Right hindlimb (tissue), 1 donor: Measurements from ENCODE around the gene SLC24A2.
"Not testable (repeated sequence)": the region's sequence is repeated elsewhere in the genome, so short reads cannot be mapped to it uniquely, and the experiment has no call there.

ENCODE experiments used
- DNase-seq: peaks from one replicate; pipeline ENCODE4 v3.0.0-alpha.2; 2018

The SLC24A2 gene

DNA sequence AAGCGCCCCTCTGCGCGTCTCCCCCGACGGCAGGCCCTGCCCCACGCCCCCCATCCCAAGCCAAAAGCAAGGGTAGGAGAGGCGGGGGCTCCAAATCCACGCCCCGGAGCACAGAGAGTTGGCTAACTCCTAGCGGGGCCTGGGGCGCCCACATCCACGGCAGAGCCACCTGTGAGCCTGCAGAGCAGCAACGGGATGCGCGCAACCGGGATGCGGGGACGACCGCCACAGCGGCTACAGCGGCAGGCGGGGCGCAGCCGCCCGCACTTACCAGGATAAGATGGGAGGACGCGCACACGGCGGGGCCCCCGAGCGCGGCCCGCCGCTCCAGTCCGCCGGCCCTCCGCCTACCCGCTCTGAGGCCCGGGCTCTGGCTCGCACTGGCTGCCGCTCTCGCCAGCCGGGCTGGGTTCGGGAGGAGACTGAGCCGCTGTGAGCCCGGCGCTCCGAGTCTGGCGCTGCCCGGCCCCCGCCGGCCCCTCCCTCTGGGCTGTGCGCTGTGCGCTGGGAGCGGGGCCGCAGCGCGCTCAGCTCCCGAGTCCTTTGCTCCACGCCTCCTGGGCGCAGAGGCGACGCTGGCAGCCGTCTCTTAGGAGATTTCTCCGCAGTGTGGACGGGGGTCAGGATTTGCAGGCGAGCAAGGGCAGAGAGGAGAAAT is at the start of gene SLC24A2:
TSS of gene SLC24A2 (minus strand) at position 424 of the 658 bp plus-strand sequence.
- no peak for DNase-seq

DNA sequence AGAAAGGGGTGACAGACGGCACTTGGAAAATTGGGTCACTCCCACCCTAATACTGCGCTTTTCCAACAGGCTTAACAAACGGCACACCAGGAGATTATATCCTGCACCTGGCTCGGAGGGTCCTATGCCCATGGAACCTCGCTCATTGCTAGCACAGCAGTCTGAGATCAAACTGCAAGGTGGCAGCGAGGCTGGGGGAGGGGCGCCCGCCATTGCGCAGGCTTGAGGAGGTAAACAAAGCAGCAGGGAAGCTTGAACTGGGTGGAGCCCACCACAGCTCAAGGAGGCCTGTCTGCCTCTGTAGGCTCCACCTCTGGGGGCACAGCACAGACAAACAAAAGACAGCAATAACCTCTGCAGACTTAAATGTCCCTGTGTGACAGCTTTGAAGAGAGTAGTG is 44.5 kb upstream of the SLC24A2 start:
- DNase-seq: not testable (repeated sequence)

- DNase-seq: no peak
Measured at GRCh38 chr9:19830796-19831195, 42.0 kb upstream of the SLC24A2 start.

DNA sequence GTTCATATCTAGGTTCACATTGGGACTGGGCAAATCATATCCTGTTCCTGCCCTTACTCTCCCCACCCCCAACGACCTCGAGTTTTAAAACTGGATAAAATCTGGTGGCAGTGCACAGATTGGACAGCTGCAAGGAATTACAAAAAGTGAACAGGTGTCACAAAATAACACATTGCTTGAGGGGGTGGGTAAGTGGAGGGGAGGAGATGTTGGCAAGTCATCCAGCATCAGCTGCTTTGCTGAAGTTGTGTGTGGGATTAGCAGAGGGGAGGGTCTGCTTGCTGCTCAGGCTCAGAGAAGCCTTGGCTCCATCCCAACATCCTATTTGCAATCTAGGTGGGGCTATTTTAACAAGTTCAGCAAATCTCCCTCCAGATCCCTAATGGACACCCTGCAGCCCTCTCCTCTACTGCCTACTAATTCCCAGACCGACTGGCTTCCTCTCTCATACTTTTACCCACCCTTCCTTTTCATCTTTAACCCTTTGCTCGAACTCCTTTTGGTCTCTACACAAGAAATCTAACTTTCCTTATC is 39.8 kb upstream of the SLC24A2 start:
- DNase-seq: peak; percentile 45

GRCh38 chr9:19816769-19817168 is 27.9 kb upstream of the SLC24A2 start:
- no peak for DNase-seq

GRCh38 chr9:19812194-19812593 is 23.4 kb upstream of the SLC24A2 start:
- DNase-seq: no peak

GRCh38 chr9:19809422-19810269 is 20.8 kb upstream of the SLC24A2 start:
- DNase-seq: no peak

- DNase-seq: no peak
Measured at GRCh38 chr9:19807182-19807892, 18.5 kb upstream of the SLC24A2 start.

GRCh38 chr9:19804431-19804830 is 15.6 kb upstream of the SLC24A2 start:
- DNase-seq: no peak

DNA sequence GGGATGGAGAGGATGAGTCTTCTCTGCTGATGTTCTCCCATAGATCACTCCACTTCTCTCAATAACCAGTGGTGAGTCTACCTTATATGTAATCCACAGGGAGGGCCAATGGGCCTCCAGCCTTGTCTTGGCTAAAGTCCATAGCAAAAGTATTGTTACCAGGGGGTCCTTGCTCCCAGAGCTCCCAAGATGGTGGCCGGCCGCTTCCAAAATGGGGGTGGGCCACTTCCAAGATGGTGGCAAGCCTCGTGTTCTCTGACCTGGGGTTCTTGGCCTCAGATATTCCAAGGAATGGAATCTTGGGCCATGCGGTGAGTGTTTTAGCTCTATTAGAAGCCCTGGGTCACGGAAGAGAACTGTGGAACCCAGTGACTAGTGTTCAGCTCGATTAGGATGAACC is 12.0 kb upstream of the SLC24A2 start:
- no peak for DNase-seq

- no peak for DNase-seq
Measured at GRCh38 chr9:19799784-19800183, 10.9 kb upstream of the SLC24A2 start.

DNA sequence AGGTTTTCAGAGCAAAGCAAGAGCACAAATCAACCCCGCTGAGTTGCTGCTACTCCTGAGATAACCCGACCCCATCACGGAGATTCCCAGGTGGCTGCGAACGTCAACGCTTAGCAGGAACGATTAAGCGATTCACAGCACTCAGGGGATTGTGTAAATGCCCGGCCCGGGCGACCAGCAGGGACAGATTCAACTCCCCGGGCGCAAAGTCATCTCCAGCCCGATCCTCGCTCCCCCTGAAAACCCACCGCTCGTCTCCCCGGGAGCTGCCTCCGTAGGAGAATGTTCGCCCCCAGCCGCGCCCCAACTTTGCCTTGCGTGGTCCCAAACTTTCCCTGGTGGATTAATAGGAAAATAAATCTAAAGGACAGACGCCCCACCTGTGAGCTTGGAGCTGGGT is 685 bp downstream of the SLC24A2 start:
- no peak for DNase-seq

GRCh38 chr9:19787672-19788071 is 1.2 kb downstream of the SLC24A2 start:
- no peak for DNase-seq

GRCh38 chr9:19785230-19785629 is 3.6 kb downstream of the SLC24A2 start:
- DNase-seq: no peak

DNA sequence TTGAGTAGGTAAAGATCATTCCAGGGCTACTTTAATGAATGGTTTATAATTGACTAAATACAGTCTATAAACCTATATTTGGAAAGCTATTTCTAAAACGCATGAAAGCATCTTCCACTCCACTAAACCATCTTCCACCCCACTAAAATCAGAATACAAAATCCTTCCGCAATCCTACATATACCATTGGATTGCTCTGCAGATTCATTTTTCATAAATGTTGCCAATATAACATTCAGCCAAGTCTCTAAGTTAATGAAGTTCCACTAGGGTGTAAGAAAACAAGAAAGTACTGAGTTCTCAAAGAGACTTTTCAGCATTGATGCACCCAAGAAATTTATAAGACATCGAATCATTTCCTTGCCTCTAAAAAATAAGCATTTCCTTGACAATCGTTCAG is 4.7 kb downstream of the SLC24A2 start:
- DNase-seq: no peak

GRCh38 chr9:19783500-19783899 is 5.3 kb downstream of the SLC24A2 start:
- DNase-seq: no peak

DNA sequence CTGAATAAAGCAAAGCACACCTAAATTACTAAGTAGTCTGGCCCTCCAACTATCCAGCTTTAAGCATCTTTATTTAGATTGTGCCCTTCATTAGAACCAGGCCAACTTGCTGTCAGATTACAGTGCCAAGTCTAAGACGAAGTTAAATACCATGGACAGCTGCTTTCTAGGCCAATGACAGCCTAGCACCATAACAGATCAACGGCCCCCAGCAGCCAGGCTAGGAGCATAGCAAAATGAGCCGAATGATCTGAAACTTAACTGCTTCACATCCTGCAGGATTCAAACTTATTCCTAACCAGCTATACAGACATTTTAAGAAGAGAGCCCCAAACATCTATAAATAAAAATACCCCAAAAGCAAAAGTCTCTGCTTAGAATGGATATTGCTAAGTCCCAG is 6.8 kb downstream of the SLC24A2 start:
- no peak for DNase-seq

- no peak for DNase-seq
Measured at GRCh38 chr9:19781240-19781639, 7.6 kb downstream of the SLC24A2 start.

DNA sequence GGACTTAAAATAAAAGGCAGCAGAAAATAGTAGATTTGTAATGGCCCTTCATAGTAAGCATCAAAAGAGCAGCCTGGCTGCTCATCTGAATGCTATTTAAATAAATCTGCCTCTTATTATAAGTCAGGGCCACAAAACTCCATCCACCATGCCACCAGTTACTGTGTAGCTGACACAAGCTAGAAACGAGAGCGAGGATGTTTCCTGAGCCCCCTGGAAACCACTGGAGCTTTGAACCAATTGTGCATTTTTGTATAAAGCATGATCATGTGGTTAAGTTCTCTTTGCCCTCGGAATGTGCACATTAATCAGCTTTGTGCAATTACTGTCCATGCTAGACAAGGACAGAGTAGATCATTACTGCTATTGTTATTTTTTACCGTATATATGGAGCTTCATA is 17.4 kb downstream of the SLC24A2 start:
- DNase-seq: no peak

GRCh38 chr9:19770973-19771372 is 17.9 kb downstream of the SLC24A2 start:
- DNase-seq: no peak

DNA sequence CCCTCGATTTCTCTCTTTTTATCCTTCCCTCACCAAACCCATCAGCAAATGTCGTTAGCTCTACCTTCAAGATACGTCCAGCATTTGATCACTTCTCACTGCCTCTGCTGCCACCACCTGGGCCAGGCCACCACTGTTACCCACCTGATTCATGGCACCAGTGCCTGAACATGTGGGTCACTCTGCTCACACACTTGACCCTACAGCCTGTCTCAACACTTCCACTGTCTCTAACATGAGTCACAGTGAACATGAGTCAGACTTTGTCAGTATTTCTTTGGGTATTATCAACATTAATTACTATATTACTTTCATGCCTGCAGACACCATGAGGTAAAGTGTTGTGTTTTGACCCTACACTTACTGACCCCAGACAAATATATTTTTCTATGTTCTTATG is 19.6 kb downstream of the SLC24A2 start:
- DNase-seq: no peak

GRCh38 chr9:19768798-19769197 is 20.0 kb downstream of the SLC24A2 start:
- DNase-seq: no peak

DNA sequence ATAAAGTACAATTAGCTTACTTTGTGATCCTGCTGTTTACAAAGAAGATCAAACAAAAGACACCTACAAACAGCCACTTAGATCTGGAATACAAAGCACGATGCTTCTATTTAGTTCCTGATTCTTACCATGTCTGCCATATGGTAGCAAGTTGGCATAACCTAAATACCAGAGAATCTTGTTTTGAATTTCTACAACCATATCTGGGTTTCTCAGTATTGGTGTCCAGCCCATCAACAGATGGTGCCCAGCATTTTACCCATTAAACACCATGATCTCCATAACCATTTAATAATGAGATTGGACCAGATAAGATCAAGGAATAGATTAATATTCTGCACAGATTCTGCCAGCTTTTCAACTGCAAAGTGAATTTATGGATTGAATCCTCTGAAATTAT is 29.8 kb downstream of the SLC24A2 start:
- DNase-seq: no peak

GRCh38 chr9:19757745-19758144 is 31.1 kb downstream of the SLC24A2 start:
- no peak for DNase-seq
